Muscle layer of duodenum (tissue), 2 donors: ENCODE measurements around the gene ZER1.
"Not testable (repeated sequence)": the region's sequence is repeated elsewhere in the genome, so short reads cannot be mapped to it uniquely, and the experiment has no call there.

Source experiments
- H3K27ac ChIP-seq: one replicate; pipeline ENCODE4 v1.7.0; 2013; ENCODE audit warnings: mild to moderate bottlenecking, low read length
- H3K27me3 ChIP-seq: one replicate; pipeline ENCODE4 v1.7.0; 2013; ENCODE audit warnings: low read depth, mild to moderate bottlenecking, control low read depth, low read length
- H3K36me3 ChIP-seq, 2 donors: one replicate each; pipeline ENCODE4 v1.7.0; 2013; ENCODE audit warnings: low read length in 2 of 2, control low read depth in 1 of 2, mild to moderate bottlenecking in 1 of 2; ENCODE audit not compliant: insufficient read depth in 2 of 2, control insufficient read depth in 1 of 2
- H3K4me1 ChIP-seq, 2 donors: one replicate each; pipeline ENCODE4 v1.7.0; 2013; ENCODE audit warnings: low read length in 2 of 2, mild to moderate bottlenecking in 2 of 2, control low read depth in 1 of 2, moderate library complexity in 1 of 2; ENCODE audit not compliant: insufficient read depth in 2 of 2, control insufficient read depth in 1 of 2
- H3K4me3 ChIP-seq, 2 donors: one replicate each; pipeline ENCODE4 v1.7.0; 2013; ENCODE audit warnings: low read length in 2 of 2, low read depth in 1 of 2, mild to moderate bottlenecking in 1 of 2
- H3K9me3 ChIP-seq, 2 donors: one replicate each; pipeline ENCODE4 v1.7.0; 2013; ENCODE audit warnings: low read length in 2 of 2, control low read depth in 1 of 2, mild to moderate bottlenecking in 1 of 2; ENCODE audit not compliant: control insufficient read depth in 1 of 2
- donor health status: healthy.

ZER1 gene

DNA sequence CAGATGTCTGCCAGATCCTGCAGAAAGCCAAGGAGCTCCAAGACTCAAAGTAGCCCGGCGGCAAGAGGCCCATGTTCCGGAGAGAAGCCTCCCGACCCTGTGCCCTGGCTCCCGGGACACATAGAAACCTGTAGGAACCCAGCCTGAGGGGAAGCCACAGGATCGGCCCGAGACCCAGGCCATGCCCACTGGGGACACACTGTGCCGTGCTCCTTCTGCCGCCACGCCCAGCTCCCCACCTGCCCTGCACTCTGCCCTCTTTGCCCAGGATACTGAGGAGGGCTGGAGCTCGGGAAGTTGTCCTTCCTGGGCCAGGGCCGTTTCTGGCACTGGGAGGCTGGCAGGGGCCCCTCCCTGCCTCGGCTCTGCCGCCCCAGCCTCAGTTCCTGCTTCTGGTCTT lies 36.1 kb upstream of the ZER1 start:
- H3K27me3 ChIP-seq, result no peaks in the 10 kb centered on the region
- no peak overlapping the region for H3K27ac ChIP-seq
- no peaks in the 10 kb centered on the region for H3K9me3 ChIP-seq
- H3K36me3 ChIP-seq, result peaks cover 25 to 53% of the 10 kb centered on the region in 2 donors
- no peak overlapping the region for H3K4me3 ChIP-seq
- no peaks in the 10 kb centered on the region for H3K4me1 ChIP-seq

DNA sequence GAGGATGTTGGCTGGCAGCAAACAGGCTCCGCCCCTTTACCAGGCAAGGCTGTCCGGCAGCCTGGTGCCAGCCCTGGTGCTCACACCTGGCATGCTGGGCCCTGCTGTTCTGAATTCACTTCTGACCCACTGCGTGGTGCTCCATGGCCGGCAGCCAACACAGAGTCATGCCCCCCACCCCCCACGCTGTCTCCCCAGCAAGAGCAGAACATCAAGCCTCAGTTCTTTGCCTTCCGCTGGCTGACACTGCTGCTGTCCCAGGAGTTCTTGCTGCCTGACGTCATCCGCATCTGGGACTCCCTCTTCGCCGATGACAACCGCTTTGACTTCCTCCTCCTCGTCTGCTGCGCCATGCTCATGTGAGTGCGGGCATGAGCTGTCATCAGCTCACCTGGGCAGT lies 33.9 kb upstream of the ZER1 start:
- H3K4me3 ChIP-seq, result no peak overlapping the region
- H3K4me1 ChIP-seq, result no peaks in the 10 kb centered on the region
- H3K27me3 ChIP-seq, result no peaks in the 10 kb centered on the region
- no peaks in the 10 kb centered on the region for H3K9me3 ChIP-seq
- peaks cover 34 to 68% of the 10 kb centered on the region in 2 donors for H3K36me3 ChIP-seq
- no peak overlapping the region for H3K27ac ChIP-seq

DNA sequence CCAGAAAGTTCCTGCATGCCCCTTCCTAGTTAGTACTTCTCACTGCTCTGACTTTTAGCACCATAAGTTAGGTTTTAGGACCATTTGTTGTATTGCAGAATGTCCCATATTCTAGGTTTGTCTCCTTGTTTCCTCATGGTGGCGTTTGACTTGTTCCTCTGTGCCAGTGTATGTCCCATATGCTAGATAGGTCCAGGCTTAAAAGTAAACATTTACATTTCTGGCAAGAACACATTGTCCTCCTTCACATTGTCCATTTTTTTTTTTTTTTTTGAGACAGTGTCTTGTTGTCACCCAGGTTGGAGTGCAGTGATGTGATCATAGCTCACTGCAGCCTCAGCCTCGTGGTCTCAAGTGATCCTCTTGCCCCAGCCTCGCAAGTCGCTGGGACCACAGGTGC lies 30.8 kb upstream of the ZER1 start:
- Histone ChIP-seq H3K36me3 (peaks cover 43 to 88% of the 10 kb centered on the region in 2 donors), H3K27me3 (no peaks in the 10 kb centered on the region), H3K9me3 (no peaks in the 10 kb centered on the region), H3K27ac (no peak overlapping the region), H3K4me3 (no peak overlapping the region), H3K4me1 (no peaks in the 10 kb centered on the region)

GRCh38 chr9:128800061-128800460 lies 28.3 kb upstream of the ZER1 start:
- H3K36me3 ChIP-seq, result peaks cover 37 to 76% of the 10 kb centered on the region in 2 donors
- H3K4me3 ChIP-seq, result no peak overlapping the region
- H3K27ac ChIP-seq, result no peak overlapping the region
- no peaks in the 10 kb centered on the region for H3K4me1 ChIP-seq
- no peaks in the 10 kb centered on the region for H3K9me3 ChIP-seq
- H3K27me3 ChIP-seq, result no peaks in the 10 kb centered on the region

DNA sequence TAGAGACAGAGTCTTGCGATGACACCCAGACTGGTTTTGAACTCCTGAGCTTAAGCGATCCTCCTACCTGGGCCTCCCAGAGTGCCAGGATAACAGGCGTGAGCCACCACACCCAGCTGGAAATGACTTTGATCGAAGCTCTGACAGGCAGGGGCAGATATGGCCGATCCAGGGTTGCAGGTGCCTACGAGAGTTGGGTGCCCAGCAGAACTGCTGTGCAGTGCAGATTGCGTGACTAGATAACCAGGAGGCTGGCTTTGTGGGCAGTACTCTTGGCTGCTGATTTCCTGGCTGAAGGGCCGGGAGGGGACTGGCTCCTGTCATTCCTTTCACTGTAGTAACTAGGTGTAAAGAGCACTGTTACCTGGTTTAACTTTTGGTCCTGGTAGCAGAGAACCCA lies 27.2 kb upstream of the ZER1 start:
- Histone ChIP-seq H3K4me3 (no peak overlapping the region), H3K4me1 (no peaks in the 10 kb centered on the region), H3K36me3 (peaks cover 40 to 78% of the 10 kb centered on the region in 2 donors), H3K27ac (no peak overlapping the region), H3K27me3 (no peaks in the 10 kb centered on the region), H3K9me3 (no peaks in the 10 kb centered on the region)

DNA sequence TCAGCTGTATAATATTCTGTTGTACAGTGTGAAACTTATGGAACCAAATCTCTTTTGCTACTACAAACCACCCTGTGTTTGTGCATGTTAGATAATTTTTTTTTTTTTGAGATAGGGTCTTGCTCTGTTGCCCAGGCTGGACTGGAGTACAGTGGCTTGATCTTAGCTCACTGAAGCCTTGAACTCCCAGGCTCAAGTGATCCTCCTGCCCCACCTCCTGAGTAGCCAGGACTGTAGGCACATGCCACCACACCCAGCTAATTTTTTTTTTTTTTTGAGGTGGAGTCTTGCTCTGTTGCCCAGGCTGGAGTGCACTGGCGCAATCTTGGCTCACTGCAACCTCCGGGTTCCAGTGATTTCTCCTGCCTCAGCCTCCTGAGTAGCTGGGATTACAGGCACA lies 23.2 kb upstream of the ZER1 start:
- not testable (repeated sequence) for H3K4me1 ChIP-seq, H3K9me3 ChIP-seq, H3K27ac ChIP-seq, H3K27me3 ChIP-seq, H3K4me3 ChIP-seq
- H3K36me3 ChIP-seq, result peaks cover 55 to 79% of the 10 kb centered on the region in 2 donors

GRCh38 chr9:128792978-128793686 lies 21.4 kb upstream of the ZER1 start:
- Histone ChIP-seq H3K9me3 (no peaks in the 10 kb centered on the region), H3K27me3 (no peaks in the 10 kb centered on the region), H3K36me3 (peaks cover 46 to 66% of the 10 kb centered on the region in 2 donors), H3K4me3 (no peak overlapping the region), H3K27ac (no peak overlapping the region), H3K4me1 (peaks cover 5 to 8% of the 10 kb centered on the region in 2 donors)

DNA sequence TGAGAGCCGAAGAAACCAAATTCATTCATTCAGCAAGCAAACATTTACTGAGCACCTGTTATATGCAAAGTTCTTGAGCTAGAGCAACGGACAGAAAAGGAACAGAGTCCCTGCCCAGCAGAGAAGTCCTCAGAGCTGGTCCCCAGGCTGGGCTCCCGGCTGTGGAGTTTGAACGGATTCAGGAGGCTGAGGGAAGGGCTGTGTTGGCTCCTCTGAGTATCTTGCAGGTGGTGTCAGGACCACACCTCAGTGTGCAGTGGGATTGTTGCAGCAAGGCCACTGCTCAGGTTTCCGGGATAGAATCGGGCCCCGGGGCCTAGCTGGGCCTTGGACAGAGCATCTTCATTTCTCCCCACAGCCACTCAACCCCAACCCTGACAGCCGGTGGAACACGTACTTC lies 20.4 kb upstream of the ZER1 start:
- Histone ChIP-seq H3K27ac (no peak overlapping the region), H3K27me3 (no peaks in the 10 kb centered on the region), H3K36me3 (peaks cover 44 to 56% of the 10 kb centered on the region in 2 donors), H3K9me3 (no peaks in the 10 kb centered on the region), H3K4me3 (no peak overlapping the region), H3K4me1 (peaks cover 8 to 15% of the 10 kb centered on the region in 2 donors)

GRCh38 chr9:128790536-128790935 lies 18.8 kb upstream of the ZER1 start:
- H3K4me1 ChIP-seq, result peaks cover 8 to 20% of the 10 kb centered on the region in 2 donors
- no peaks in the 10 kb centered on the region for H3K27me3 ChIP-seq
- peaks cover 39 to 49% of the 10 kb centered on the region in 2 donors for H3K36me3 ChIP-seq
- H3K4me3 ChIP-seq, result no peak overlapping the region
- no peak overlapping the region for H3K27ac ChIP-seq
- H3K9me3 ChIP-seq, result no peaks in the 10 kb centered on the region

- Histone ChIP-seq H3K4me1 (peaks cover 8 to 24% of the 10 kb centered on the region in 2 donors), H3K9me3 (no peaks in the 10 kb centered on the region), H3K36me3 (peaks cover 33 to 34% of the 10 kb centered on the region in 2 donors), H3K27me3 (no peaks in the 10 kb centered on the region), H3K4me3 (peak overlapping the region; percentile 60 to 98), H3K27ac (no peak overlapping the region)
These were observed 16.7 kb upstream of the ZER1 start for GRCh38 chr9:128788445-128788844.

GRCh38 chr9:128787659-128788058 lies 15.9 kb upstream of the ZER1 start:
- H3K27ac ChIP-seq, result peak overlapping the region; percentile 1
- peaks cover 25 to 27% of the 10 kb centered on the region in 2 donors for H3K36me3 ChIP-seq
- no peaks in the 10 kb centered on the region for H3K9me3 ChIP-seq
- H3K4me3 ChIP-seq, result peak overlapping the region; percentile 60 to 98
- no peaks in the 10 kb centered on the region for H3K27me3 ChIP-seq
- peaks cover 8 to 24% of the 10 kb centered on the region in 2 donors for H3K4me1 ChIP-seq
